Tongue (tissue), 2 donors: ENCODE measurements around the gene SMAD1. TPM values are rescaled to one million over a fixed set of nuclear protein-coding genes. Genes with fewer than 3 reads are reported as not detected.
A peak's percentile ranks its signal among the peaks of the same experiment; 100 is the strongest.
"Not testable (repeated sequence)": the region's sequence is repeated elsewhere in the genome, so short reads cannot be mapped to it uniquely, and the experiment has no call there.

ENCODE experiments used
- DNase-seq: peaks from one replicate; pipeline ENCODE4 v3.0.0-alpha.2; 2015
- total RNA-seq: library from RNA; depleted of rRNA; stranded (reverse); fragments of >200 nt; gene quantifications from one replicate; pipeline ENCODE4 v1.2.3, GENCODE V29; 2014

Gene SMAD1
- total RNA-seq, 1 donor from 2014 or later = 80.7 TPM

GRCh38 chr4:145528601-145529000, 46.9 kb downstream of the SMAD1 start:
- DNase-seq = no peak

DNA sequence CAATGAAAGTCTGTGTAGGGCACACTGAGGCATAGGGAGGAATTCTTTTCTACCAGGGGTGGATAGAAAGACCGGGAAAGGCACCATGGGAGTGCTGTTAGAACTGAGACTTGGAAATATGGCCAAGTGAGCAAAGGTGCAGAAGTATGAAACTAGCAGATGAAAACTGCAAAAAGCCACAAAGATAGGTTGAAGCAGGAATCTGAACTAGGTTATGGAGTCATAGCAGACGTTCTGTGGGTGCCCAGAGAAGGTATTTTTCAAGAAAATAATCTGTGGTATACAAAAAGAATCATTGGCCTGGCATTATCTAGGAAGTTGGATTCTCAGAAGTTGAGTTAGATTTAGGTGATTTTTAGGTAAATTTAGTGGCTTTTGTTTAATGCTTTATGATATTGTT, 48.5 kb downstream of the SMAD1 start:
- no peak for DNase-seq

DNA sequence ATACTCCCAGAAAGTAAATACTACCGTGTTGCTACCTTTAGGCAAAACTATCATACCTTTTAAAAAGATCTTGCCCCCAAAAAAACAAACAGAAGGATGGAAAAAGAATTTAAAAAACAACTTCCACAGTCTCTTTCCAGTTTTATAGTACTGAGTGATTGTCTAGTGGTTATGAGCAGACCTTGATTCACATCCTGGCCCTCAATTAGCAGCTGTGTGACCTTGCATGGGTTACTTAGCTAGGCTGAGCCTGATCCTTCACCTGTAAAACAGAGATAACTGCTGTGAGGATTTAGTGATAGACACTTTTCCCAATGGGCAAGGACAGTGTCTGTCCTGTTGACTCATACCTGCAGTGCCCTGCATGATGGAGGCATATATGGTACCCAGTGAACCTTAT, 49.0 kb downstream of the SMAD1 start:
- DNase-seq = no peak

- DNase-seq = peak; percentile 94
Observed at GRCh38 chr4:145531223-145531622, 49.6 kb downstream of the SMAD1 start.

- DNase-seq = peak; percentile 77
Observed at GRCh38 chr4:145531859-145532258, 50.2 kb downstream of the SMAD1 start.

DNA sequence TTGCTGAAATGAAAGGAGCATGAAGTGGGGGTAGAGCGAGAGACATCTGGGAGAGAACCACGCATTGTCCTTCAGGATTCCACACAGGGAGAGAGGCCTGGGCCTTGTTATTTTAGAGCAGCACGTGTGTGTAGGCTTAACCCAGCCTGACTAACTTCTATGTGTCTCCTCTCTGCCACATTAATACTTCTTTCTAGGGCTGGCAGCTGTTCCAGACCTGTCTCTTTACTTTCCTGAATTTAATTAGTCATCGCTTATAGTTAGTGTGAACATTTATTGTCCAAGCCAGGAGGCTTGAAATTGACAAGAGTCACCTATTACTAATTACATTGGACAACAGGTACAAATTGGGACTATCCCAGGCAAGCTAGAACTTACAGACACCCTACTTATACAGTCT, 51.3 kb downstream of the SMAD1 start:
- peak; percentile 66 for DNase-seq

DNA sequence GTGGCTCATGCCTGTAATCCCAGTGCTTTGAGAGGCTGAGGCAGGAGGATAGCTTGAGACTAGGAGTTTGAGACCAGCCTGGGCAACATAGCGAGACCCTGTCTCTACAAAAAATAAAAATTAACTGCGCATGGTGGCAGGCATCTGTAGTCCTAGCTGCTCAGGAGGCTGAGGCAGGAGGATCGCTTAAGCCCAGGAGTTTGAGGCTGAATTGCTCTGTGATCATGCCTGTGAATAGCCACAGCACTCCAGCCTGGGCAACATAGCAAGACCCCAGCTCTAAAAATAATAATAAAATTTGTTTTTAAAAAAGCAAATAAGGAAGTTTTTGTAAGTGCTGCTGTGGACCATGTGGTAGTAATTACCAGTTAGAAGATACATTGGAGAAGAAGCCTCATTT, 51.8 kb downstream of the SMAD1 start:
- DNase-seq = not testable (repeated sequence)

DNA sequence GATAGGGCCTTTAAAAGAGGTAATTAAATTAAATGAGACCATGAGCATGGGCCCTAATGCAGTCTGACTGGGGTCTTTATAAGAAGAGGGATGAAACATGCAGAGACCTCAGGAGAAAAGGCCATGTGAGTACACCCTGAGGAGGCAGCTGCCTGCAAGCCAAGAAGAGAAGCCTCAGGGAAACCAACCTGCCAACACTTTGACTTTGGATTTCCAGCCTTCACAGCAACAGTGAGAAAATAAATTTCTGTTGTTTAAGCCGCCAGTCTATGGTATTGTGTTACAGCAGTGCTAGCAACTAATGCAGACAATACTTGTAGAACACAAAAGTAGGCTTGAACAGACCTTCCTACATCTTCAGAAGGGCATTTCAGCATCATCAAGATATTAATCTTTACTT, 52.3 kb downstream of the SMAD1 start:
- DNase-seq = no peak

GRCh38 chr4:145535202-145535601, 53.5 kb downstream of the SMAD1 start:
- DNase-seq = no peak

DNA sequence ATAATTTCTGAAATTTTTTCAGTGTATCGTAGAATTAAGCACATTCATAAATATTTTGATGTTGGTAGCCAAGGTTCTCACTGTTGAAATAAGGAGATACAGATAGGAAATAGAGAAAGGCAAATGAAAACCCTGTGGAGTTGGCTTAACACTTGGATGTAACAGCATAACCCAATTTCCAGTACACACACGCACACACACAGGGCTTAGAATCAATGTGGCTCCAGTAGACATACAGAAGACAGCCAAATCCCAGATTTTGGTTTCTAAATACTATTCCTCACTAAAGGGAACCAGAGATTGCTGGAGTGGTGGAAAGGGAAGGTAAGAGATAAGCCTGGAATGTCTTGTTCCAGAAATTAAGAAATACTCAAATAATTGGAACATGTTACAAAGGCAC, 54.4 kb downstream of the SMAD1 start:
- DNase-seq = no peak

- no peak for DNase-seq
Observed at GRCh38 chr4:145538596-145538995, 56.9 kb downstream of the SMAD1 start.

- no peak for DNase-seq
Observed at GRCh38 chr4:145539671-145540070, 58.0 kb downstream of the SMAD1 start.

- peak; percentile 66 for DNase-seq
Observed at GRCh38 chr4:145540235-145540634, 58.6 kb downstream of the SMAD1 start.

GRCh38 chr4:145541346-145541745, 59.7 kb downstream of the SMAD1 start:
- peak; percentile 78 for DNase-seq

- DNase-seq = no peak
Observed at GRCh38 chr4:145545031-145545430, 63.4 kb downstream of the SMAD1 start.

DNA sequence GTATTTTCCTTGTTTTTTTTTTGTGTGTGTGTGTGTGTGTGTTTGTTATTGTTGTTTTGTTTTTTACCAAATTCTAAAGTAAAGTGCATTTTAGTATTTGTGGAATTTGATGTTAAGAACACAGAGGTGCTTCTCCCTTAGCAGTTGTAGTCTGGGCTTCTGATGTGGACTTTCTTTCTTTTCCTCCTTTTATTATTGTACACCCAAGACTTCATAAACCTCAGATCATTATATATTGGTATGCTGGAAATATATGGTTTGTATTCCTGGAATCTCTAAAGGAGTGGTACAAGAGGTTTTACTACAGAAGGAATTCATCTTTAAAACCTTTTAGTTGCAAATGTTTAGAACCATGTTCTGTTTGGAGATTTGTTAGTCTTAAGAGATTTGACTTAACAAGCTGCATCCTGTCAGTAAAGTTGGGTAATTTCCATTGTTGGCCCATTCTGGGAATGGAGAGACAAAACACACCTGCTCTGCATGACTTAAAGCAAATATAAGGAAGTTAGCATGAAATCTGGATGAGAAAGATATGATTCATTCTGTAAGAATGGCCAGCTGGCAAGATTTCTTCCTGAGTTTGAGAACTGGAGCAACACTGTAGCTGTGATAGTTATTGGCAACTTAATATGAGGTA, 64.0 kb downstream of the SMAD1 start:
- peak; percentile 95 for DNase-seq

- no peak for DNase-seq
Observed at GRCh38 chr4:145546175-145546915, 64.7 kb downstream of the SMAD1 start.

- no peak for DNase-seq
Observed at GRCh38 chr4:145551660-145552059, 70.0 kb downstream of the SMAD1 start.

DNA sequence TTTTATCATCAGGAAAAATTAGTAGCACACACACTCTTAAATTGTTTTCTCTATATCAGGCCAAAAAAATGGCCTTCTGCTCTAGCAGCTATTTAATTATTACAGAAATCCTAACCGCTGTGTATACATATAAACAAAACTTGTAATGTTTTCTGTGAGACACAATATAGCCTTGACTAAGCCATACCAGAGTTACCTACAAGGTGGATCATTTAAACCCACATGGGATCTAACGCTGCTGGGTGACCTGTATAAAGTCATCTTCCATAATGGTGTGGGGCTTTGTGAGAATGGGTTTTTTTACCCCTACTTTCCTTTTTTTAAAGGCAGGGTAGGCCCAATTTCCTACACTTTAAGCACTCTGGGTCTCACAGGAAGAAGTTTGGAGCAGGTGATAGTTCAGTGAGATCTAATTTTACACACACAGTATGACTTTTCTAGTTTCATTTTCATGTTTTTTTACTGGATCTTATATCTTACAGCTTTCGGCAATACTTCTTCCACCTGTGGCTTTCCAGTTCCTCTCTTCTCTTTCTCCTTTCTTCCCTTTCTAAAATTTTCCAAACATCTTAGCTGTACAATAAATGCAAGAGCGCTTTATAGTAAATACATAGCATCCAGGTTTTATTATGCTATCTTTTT, 70.6 kb downstream of the SMAD1 start:
- no peak for DNase-seq

DNA sequence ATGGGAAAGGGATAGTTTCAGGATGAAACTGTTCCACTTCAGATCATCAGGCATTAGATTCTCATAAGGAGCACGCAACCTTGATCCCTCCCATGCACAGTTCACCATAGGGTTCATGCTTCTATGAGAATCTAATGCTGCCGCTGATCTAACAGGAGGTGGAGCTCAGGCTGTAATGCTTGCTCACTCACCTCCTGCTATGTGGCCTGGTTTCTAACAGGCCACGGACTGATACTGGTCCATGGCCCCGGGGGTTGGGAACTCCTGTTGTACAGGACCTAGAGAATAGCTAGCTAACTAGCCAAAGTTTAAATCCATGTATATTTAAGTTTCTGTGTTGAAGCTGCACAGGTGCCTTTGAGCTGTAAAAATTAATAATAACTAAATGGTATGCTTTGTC, 71.7 kb downstream of the SMAD1 start:
- DNase-seq = no peak

- no peak for DNase-seq
Observed at GRCh38 chr4:145554691-145555090, 73.0 kb downstream of the SMAD1 start.

- peak; percentile 73 for DNase-seq
Observed at GRCh38 chr4:145557720-145558119, 76.1 kb downstream of the SMAD1 start.

DNA sequence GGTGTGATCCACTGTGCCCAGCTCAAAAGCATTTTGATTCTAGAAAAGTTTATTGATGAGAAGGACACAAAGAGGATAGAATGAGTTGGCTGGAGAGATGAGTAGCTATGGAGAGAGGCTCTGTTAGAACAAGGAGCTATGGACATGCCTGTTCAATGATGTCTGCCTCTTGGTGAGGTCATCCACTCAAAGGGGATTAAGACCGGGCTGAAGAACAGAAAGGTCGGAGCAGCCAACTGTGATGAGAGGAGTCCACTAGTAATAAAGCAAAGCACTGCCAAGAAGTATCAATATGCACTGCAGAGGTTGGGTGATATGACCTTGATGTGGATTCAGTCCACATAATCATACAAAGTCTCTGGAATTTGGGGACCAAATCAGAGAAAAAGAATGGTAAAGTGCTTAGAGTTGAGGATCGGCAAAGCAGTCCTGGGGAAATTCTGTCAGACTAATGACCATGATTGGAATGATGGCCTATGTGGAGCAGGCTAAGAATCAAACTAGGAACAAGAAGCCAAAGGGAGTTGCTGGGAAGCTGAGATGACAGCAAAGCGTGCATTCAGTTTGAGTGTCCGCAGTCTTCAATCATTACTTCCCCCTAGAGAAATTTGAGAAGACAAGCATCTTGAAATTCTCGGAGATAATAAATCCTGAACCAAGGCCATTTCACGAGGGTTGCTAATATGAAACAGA, 81.8 kb downstream of the SMAD1 start:
- DNase-seq = peak; percentile 59
